OCI-LY7 (cell line): Measurements from ENCODE around the gene ADARB2. TPM values are rescaled to one million over a fixed set of nuclear protein-coding genes. Genes with fewer than 3 reads are reported as not detected.

Experiments
- BruUV-seq: library from RNA; stranded (reverse); fragments of 400-500 nt; replicated peaks from 2 replicates; lab custom pipeline; 2021; lab: Mats Ljungman, UMichigan
- CTCF ChIA-PET: fragments of 300-600 bp; sonication (Branson Sonifier 250); formaldehyde crosslinking; loops from one replicate; lab custom pipeline; 2022; ENCODE audit warnings: antibody characterized with exemption; ENCODE audit not compliant: unreplicated experiment; lab: Charles Lee
- POLR2A ChIA-PET: fragments of 300-600 bp; sonication (Branson Sonifier 250); formaldehyde crosslinking; loops from one replicate; lab custom pipeline; 2022; ENCODE audit warnings: antibody characterized with exemption; lab: Charles Lee
- DNase-seq: peaks from one replicate; pipeline ENCODE4 v3.0.0-alpha.2; 2015; ENCODE audit warnings: low spot score
- H2AFZ ChIP-seq: fragments of 200-600 bp; sonication (generic), shearing (Covaris generic); 2 replicates; pipeline ENCODE4 v1.6.1; 2014; ENCODE audit warnings: mild to moderate bottlenecking, antibody characterized with exemption, low read length, moderate library complexity
- H3K27ac ChIP-seq: fragments of 200-600 bp; sonication (generic); 2 replicates; pipeline ENCODE4 v1.5.1; 2014; ENCODE audit warnings: mixed run types, low read depth, mild to moderate bottlenecking, moderate library complexity, low read length, inconsistent platforms; ENCODE audit not compliant: poor library complexity, severe bottlenecking
- H3K36me3 ChIP-seq: fragments of 200-600 bp; sonication (generic); 2 replicates; pipeline ENCODE4 v1.6.1; 2014; ENCODE audit warnings: mild to moderate bottlenecking, antibody characterized with exemption, low read length, moderate library complexity, mixed read lengths; ENCODE audit not compliant: insufficient read depth
- H3K4me1 ChIP-seq: fragments of 200-600 bp; sonication (generic); 2 replicates; pipeline ENCODE4 v1.5.1; 2014; ENCODE audit warnings: mild to moderate bottlenecking, low read length; ENCODE audit not compliant: insufficient read depth, poor library complexity, severe bottlenecking
- H3K4me2 ChIP-seq: fragments of 200-600 bp; sonication (generic); 2 replicates; pipeline ENCODE4 v1.6.1; 2014; ENCODE audit warnings: mild to moderate bottlenecking, low read length
- H3K4me3 ChIP-seq: fragments of 200-600 bp; sonication (generic); 2 replicates; pipeline ENCODE4 v1.5.1; 2014; ENCODE audit warnings: mild to moderate bottlenecking, low read depth, low read length; ENCODE audit not compliant: poor library complexity, severe bottlenecking
- H3K79me2 ChIP-seq: fragments of 200-600 bp; sonication (generic); 2 replicates; pipeline ENCODE4 v1.6.1; 2016; ENCODE audit warnings: low read depth, mild to moderate bottlenecking, low read length, moderate library complexity, mixed read lengths; ENCODE audit not compliant: insufficient read depth
- H3K9me2 ChIP-seq: fragments of 200-600 bp; sonication (generic); 2 replicates; pipeline ENCODE4 v1.6.1; 2016; ENCODE audit warnings: mild to moderate bottlenecking, low read length, mixed read lengths; ENCODE audit not compliant: insufficient read depth
- H3K9me3 ChIP-seq: fragments of 200-600 bp; sonication (generic); 2 replicates; pipeline ENCODE4 v1.6.1; 2014; ENCODE audit warnings: mild to moderate bottlenecking, mixed run types, low read length, mixed read lengths
- H4K20me1 ChIP-seq: fragments of 200-600 bp; sonication (generic); 2 replicates; pipeline ENCODE4 v1.6.1; 2014; ENCODE audit warnings: mild to moderate bottlenecking, antibody characterized with exemption, low read length, moderate library complexity, mixed read lengths; ENCODE audit not compliant: insufficient read depth
- CTCF ChIP-seq: fragments of 200-600 bp; sonication (generic); conservative IDR thresholded peaks from 2 replicates; pipeline ENCODE4 v1.5.1; 2014; ENCODE audit warnings: mild to moderate bottlenecking, antibody characterized with exemption, low read length, moderate library complexity, mixed read lengths
- EZH2phosphoT487 ChIP-seq: fragments of 200-600 bp; sonication (generic); IDR thresholded peaks from 2 replicates; pipeline ENCODE4 v1.6.1; 2018; ENCODE audit warnings: low read depth, borderline replicate concordance, mild to moderate bottlenecking, mixed run types, antibody characterized with exemption, low read length, moderate library complexity, mixed read lengths
- intact Hi-C: fragments of 100-400 bp; cut with micrococcal nuclease; formaldehyde crosslinking; loops from one replicate; pipeline ENCODE4 v1.10.0; 2022; ENCODE audit not compliant: unreplicated experiment
- total RNA-seq, 2 experiments: library from RNA; depleted of rRNA in 1 of 2; stranded (reverse); fragments of >200 nt in 1 of 2; shearing (Covaris generic) in 1 of 2; gene quantifications; 2 replicates each; pipeline ENCODE4 v1.2.3, GENCODE V29; 2014 to 2022

ADARB2 gene
- total RNA-seq, 2 experiments from 2014 or later, result 0.03 TPM; not detected in 1

GRCh38 chr10:1741450-1741849, 4.1 kb upstream of the ADARB2 start:
- intact Hi-C loops, result no loop called here
- CTCF ChIA-PET, result no interaction called here

GRCh38 chr10:1739751-1740150, 2.4 kb upstream of the ADARB2 start:
- ChIA-PET POLR2A (no interaction called here), CTCF (no interaction called here)
- no peak overlapping the region for H3K27ac ChIP-seq
- H3K4me3 ChIP-seq, result no peak overlapping the region
- BruUV-seq, result no TSS peak
- no peak for DNase-seq
- H3K4me2 ChIP-seq, result no peak overlapping the region
- intact Hi-C loops, result no loop called here
- no peaks in the 10 kb centered on the region for H3K36me3 ChIP-seq
- no peak for TF ChIP-seq EZH2phosphoT487
- no peak for TF ChIP-seq CTCF
- no peaks in the 10 kb centered on the region for H4K20me1 ChIP-seq
- no peaks in the 10 kb centered on the region for H3K9me2 ChIP-seq
- H3K9me3 ChIP-seq, result no peaks in the 10 kb centered on the region
- H3K4me1 ChIP-seq, result no peaks in the 10 kb centered on the region
- H2AFZ ChIP-seq, result no peak overlapping the region
- no peaks in the 10 kb centered on the region for H3K79me2 ChIP-seq

More at GRCh38 chr10:1741450-1741849, 4.1 kb upstream of the ADARB2 start:
- no peaks in the 10 kb centered on the region for H3K79me2 ChIP-seq
- no peak overlapping the region for H3K27ac ChIP-seq
- H3K9me3 ChIP-seq, result no peaks in the 10 kb centered on the region
- no peaks in the 10 kb centered on the region for H3K36me3 ChIP-seq
- no TSS peak for BruUV-seq
- no peak overlapping the region for H3K4me3 ChIP-seq
- H3K4me2 ChIP-seq, result no peak overlapping the region
- no peak for DNase-seq
- no peak for TF ChIP-seq CTCF
- TF ChIP-seq EZH2phosphoT487, result no peak
- no peaks in the 10 kb centered on the region for H4K20me1 ChIP-seq
- H3K4me1 ChIP-seq, result no peaks in the 10 kb centered on the region
- no peaks in the 10 kb centered on the region for H3K9me2 ChIP-seq
- no peak overlapping the region for H2AFZ ChIP-seq
- POLR2A ChIA-PET, result no interaction called here

GRCh38 chr10:1738950-1739349, 1.6 kb upstream of the ADARB2 start:
- Histone ChIP-seq H3K4me1 (no peaks in the 10 kb centered on the region), H3K36me3 (no peaks in the 10 kb centered on the region), H3K79me2 (no peaks in the 10 kb centered on the region), H3K27ac (no peak overlapping the region), H3K9me3 (no peaks in the 10 kb centered on the region), H2AFZ (no peak overlapping the region), H4K20me1 (no peaks in the 10 kb centered on the region), H3K4me3 (no peak overlapping the region), H3K9me2 (no peaks in the 10 kb centered on the region), H3K4me2 (no peak overlapping the region)
- BruUV-seq, result no TSS peak
- POLR2A ChIA-PET, result no interaction called here
- no peak for DNase-seq
- intact Hi-C loops, result no loop called here
- TF ChIP-seq CTCF (no peak), EZH2phosphoT487 (no peak)
- CTCF ChIA-PET, result no interaction called here
